GM23338 (cell line): Measurements from ENCODE around the gene FGGY. TPM values are rescaled to one million over a fixed set of nuclear protein-coding genes. Genes with fewer than 3 reads are reported as not detected.

ENCODE experiments used
- ATAC-seq: fragments of 200-7000 bp; cut with Tn5 transposase; 3 replicates; pipeline ENCODE4 v1.9.1; 2020
- DNase-seq: peaks from one replicate; pipeline ENCODE4 v3.0.0-alpha.2; 2015; ENCODE audit warnings: low spot score
- H2AFZ ChIP-seq: fragments of 200-600 bp; sonication (generic); 2 replicates; pipeline ENCODE4 v1.8.0; 2016; ENCODE audit warnings: antibody characterized with exemption, mild to moderate bottlenecking, moderate library complexity
- H3F3A ChIP-seq: fragments of 200-600 bp; sonication (generic); replicated peaks from 2 replicates; pipeline ENCODE4 v1.8.0; 2017; ENCODE audit warnings: antibody characterized with exemption, mixed run types, low read depth
- H3K27ac ChIP-seq: fragments of 200-600 bp; sonication (generic); 2 replicates; pipeline ENCODE4 v1.6.1; 2016; ENCODE audit warnings: low read depth
- H3K27me3 ChIP-seq: fragments of 200-600 bp; sonication (generic); 2 replicates; pipeline ENCODE4 v1.8.0; 2016; ENCODE audit warnings: mild to moderate bottlenecking, mixed run types, moderate library complexity; ENCODE audit not compliant: insufficient read depth
- H3K36me3 ChIP-seq: fragments of 200-600 bp; sonication (generic); 2 replicates; pipeline ENCODE4 v1.8.0; 2016; ENCODE audit warnings: mild to moderate bottlenecking; ENCODE audit not compliant: insufficient read depth
- H3K4me1 ChIP-seq: fragments of 200-600 bp; sonication (generic); 2 replicates; pipeline ENCODE4 v1.8.0; 2016; ENCODE audit warnings: mild to moderate bottlenecking, moderate library complexity; ENCODE audit not compliant: insufficient read depth
- H3K4me2 ChIP-seq: fragments of 200-600 bp; sonication (generic); 2 replicates; pipeline ENCODE4 v1.7.1; 2017; ENCODE audit warnings: mixed run types
- H3K4me3 ChIP-seq: fragments of 200-600 bp; sonication (generic); 2 replicates; pipeline ENCODE4 v1.6.1; 2016; ENCODE audit warnings: mixed run types
- H3K79me2 ChIP-seq: fragments of 200-600 bp; sonication (generic); replicated peaks from 2 replicates; pipeline ENCODE4 v1.8.0; 2017; ENCODE audit warnings: mild to moderate bottlenecking; ENCODE audit not compliant: insufficient read depth
- H3K9me2 ChIP-seq: fragments of 200-600 bp; sonication (generic); 2 replicates; pipeline ENCODE4 v1.8.0; 2017; ENCODE audit not compliant: insufficient read depth
- H4K20me1 ChIP-seq: fragments of 200-600 bp; sonication (generic); replicated peaks from 2 replicates; pipeline ENCODE4 v1.8.0; 2017; ENCODE audit warnings: mild to moderate bottlenecking; ENCODE audit not compliant: insufficient read depth
- H3K27ac Mint-ChIP-seq: 2 replicates; pipeline ENCODE4 v1.8.0; 2020; ENCODE audit warnings: inconsistent platforms, mild to moderate bottlenecking, moderate library complexity, mixed read lengths
- H3K27me3 Mint-ChIP-seq: 3 replicates; pipeline ENCODE4 v1.8.0; 2022; ENCODE audit warnings: low read depth, mild to moderate bottlenecking, moderate library complexity, mixed read lengths, inconsistent platforms; ENCODE audit not compliant: insufficient read depth, poor library complexity
- H3K36me3 Mint-ChIP-seq: 3 replicates; pipeline ENCODE4 v1.8.0; 2021; ENCODE audit warnings: low read depth, mild to moderate bottlenecking, inconsistent platforms, moderate library complexity, mixed read lengths
- H3K4me1 Mint-ChIP-seq: 3 replicates; pipeline ENCODE4 v1.8.0; 2020; ENCODE audit warnings: mild to moderate bottlenecking, inconsistent platforms, mixed read lengths
- H3K4me3 Mint-ChIP-seq: 3 replicates; pipeline ENCODE4 v1.8.0; 2021; ENCODE audit warnings: moderate library complexity, mild to moderate bottlenecking, inconsistent platforms, mixed read lengths
- H3K9me3 Mint-ChIP-seq: 3 replicates; pipeline ENCODE4 v1.8.0; 2020; ENCODE audit warnings: moderate library complexity, mild to moderate bottlenecking, inconsistent platforms, mixed read lengths
- CREB1 ChIP-seq: fragments of 250-450 bp; sonication (Bioruptor Pico); IDR thresholded peaks from 2 replicates; pipeline ENCODE4 v1.5.0; 2020; ENCODE audit warnings: low read depth, mild to moderate bottlenecking, moderate library complexity
- CTCF ChIP-seq, 2 experiments: fragments of 200-600 bp in 1 of 2; sonication (generic) in 1 of 2; conservative IDR thresholded peaks; 2 replicates each; pipeline versions ENCODE4 v1.5.1 to v1.6.1; 2016 to 2017; ENCODE audit warnings: antibody characterized with exemption in 2 of 2, low read depth in 2 of 2, mild to moderate bottlenecking in 2 of 2, moderate library complexity in 1 of 2
- JUNB ChIP-seq: IDR thresholded peaks from one replicate; pipeline ENCODE4 v1.6.1; 2016; ENCODE audit warnings: antibody characterized with exemption; ENCODE audit not compliant: unreplicated experiment
- POLR2AphosphoS5 ChIP-seq: IDR thresholded peaks from 2 replicates; pipeline ENCODE4 v1.6.1; 2016; ENCODE audit warnings: antibody characterized with exemption, low read depth
- STAT1 ChIP-seq: IDR thresholded peaks from one replicate; pipeline ENCODE4 v1.6.1; 2016; ENCODE audit warnings: antibody characterized with exemption; ENCODE audit not compliant: unreplicated experiment
- ZNF114 ChIP-seq: fragments of 250-450 bp; sonication (Bioruptor Pico); IDR thresholded peaks from 2 replicates; pipeline ENCODE4 v1.5.0; 2020; ENCODE audit warnings: mild to moderate bottlenecking, moderate library complexity
- ZNF331 ChIP-seq: fragments of 250-450 bp; sonication (Bioruptor Pico); IDR thresholded peaks from 2 replicates; pipeline ENCODE4 v1.5.0; 2020; ENCODE audit warnings: low read depth, mild to moderate bottlenecking, moderate library complexity
- ZNF462 ChIP-seq: fragments of 250-450 bp; sonication (Bioruptor Pico); IDR thresholded peaks from 2 replicates; pipeline ENCODE4 v1.5.0; 2020; ENCODE audit warnings: mild to moderate bottlenecking, moderate library complexity
- polyA plus RNA-seq: library from polyadenylated mRNA; unstranded; fragments of >200 nt; fragmentation: Nextera tagmentation; extraction: Ambion mirVana; gene quantifications from 2 replicates; pipeline ENCODE4 v1.2.1, GENCODE V29; 2016
- total RNA-seq: library from RNA; depleted of rRNA; stranded (reverse); fragments of >200 nt; shearing (Covaris generic); gene quantifications from 2 replicates; pipeline ENCODE4 v1.2.3, GENCODE V29; 2014

Gene FGGY
- total and polyA plus RNA-seq, 2 experiments from 2014 or later = 10.9 to 21.4 TPM

DNA sequence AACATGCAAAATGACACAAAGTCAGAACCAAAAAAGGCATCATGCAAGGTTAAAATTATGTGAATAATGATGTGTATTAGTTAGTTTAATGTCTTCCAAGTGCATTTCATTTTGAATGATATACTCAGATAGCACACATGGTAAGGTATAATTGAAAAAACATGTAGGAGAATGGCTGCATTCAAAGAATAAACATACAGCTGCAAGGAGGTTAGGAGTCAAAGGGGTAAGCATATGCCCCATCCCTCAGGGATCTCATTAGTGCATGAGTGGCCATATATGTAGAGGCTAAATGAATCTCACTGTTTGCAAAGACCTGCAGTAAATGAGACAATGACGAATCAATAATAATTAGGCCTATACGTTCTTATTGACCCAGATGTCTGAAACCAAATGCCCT lies 338.2 kb downstream of the FGGY start:
- Histone ChIP-seq H3K4me1 (no peaks in the 10 kb centered on the region), H3K4me3 (no peak overlapping the region), H3F3A (no peaks in the 10 kb centered on the region), H2AFZ (no peak overlapping the region), H4K20me1 (no peaks in the 10 kb centered on the region), H3K36me3 (no peaks in the 10 kb centered on the region), H3K79me2 (no peaks in the 10 kb centered on the region), H3K9me2 (peaks cover 4% of the 10 kb centered on the region), H3K27ac (no peak overlapping the region), H3K27me3 (no peaks in the 10 kb centered on the region), H3K4me2 (no peak overlapping the region)
- peaks cover 3% of the 10 kb centered on the region for H3K4me1 Mint-ChIP-seq
- TF ChIP-seq POLR2AphosphoS5 = no peak
- TF ChIP-seq ZNF331 = no peak
- TF ChIP-seq STAT1 = no peak
- TF ChIP-seq ZNF114 = no peak
- peaks cover 1% of the 10 kb centered on the region for H3K27me3 Mint-ChIP-seq
- H3K27ac Mint-ChIP-seq = no peak overlapping the region
- no peak overlapping the region for H3K4me3 Mint-ChIP-seq
- H3K9me3 Mint-ChIP-seq = no peaks in the 10 kb centered on the region
- H3K36me3 Mint-ChIP-seq = no peaks in the 10 kb centered on the region
- no peak for DNase-seq
- ATAC-seq = no peak

- Histone ChIP-seq H3K36me3 (no peaks in the 10 kb centered on the region), H3K4me3 (no peak overlapping the region), H3K4me2 (no peak overlapping the region), H4K20me1 (no peaks in the 10 kb centered on the region), H3K9me2 (peaks cover 4% of the 10 kb centered on the region), H3K79me2 (no peaks in the 10 kb centered on the region), H3K27me3 (no peaks in the 10 kb centered on the region), H3K4me1 (no peaks in the 10 kb centered on the region), H3K27ac (no peak overlapping the region), H3F3A (no peaks in the 10 kb centered on the region), H2AFZ (no peak overlapping the region)
- Mint-ChIP-seq H3K27me3 (peaks cover 1% of the 10 kb centered on the region), H3K36me3 (no peaks in the 10 kb centered on the region), H3K27ac (no peak overlapping the region), H3K4me3 (no peak overlapping the region), H3K9me3 (no peaks in the 10 kb centered on the region), H3K4me1 (peaks cover 3% of the 10 kb centered on the region)
- no peak for TF ChIP-seq JUNB
- no peak for TF ChIP-seq POLR2AphosphoS5
- no peak for TF ChIP-seq STAT1
- TF ChIP-seq CTCF (conservative IDR thresholded peaks at IDR 0.05; ENCODE audit: low read depth in 2 of 2) = no peak
- no peak for TF ChIP-seq ZNF462 (CRISPR knock-in tag)
- no peak for TF ChIP-seq CREB1 (CRISPR knock-in tag)
- peak; percentile 38 for DNase-seq
- peak; percentile 33; the same call in 2 of the 3 replicates for ATAC-seq
These were observed 341.4 kb downstream of the FGGY start for GRCh38 chr1:59638231-59638711.
